GM10266 (cell line): ENCODE measurements around the gene CEL.

Source experiments
- DNase-seq: peaks from one replicate; pipeline ENCODE4 v3.0.0; 2012; ENCODE audit errors: extremely low spot score
- CTCF ChIP-seq: IDR thresholded peaks from 2 replicates; pipeline ENCODE4 v1.5.1; 2012; ENCODE audit warnings: mild to moderate bottlenecking, low read depth; ENCODE audit not compliant: control insufficient read depth, insufficient read depth; ENCODE audit errors: missing control alignments

Gene CEL

GRCh38 chr9:133115604-133116345, 54.0 kb downstream of the CEL start:
- peak; percentile 94 for DNase-seq
- no peak for TF ChIP-seq CTCF

- DNase-seq, result no peak
- no peak for TF ChIP-seq CTCF
These were observed 54.8 kb downstream of the CEL start for GRCh38 chr9:133116346-133117231.

GRCh38 chr9:133117271-133118178, 55.7 kb downstream of the CEL start:
- DNase-seq, result no peak
- TF ChIP-seq CTCF, result no peak

GRCh38 chr9:133118179-133118520, 56.4 kb downstream of the CEL start:
- no peak for TF ChIP-seq CTCF

GRCh38 chr9:133118568-133118967, 56.8 kb downstream of the CEL start:
- DNase-seq, result no peak
- TF ChIP-seq CTCF, result no peak

More at GRCh38 chr9:133118179-133118520, 56.4 kb downstream of the CEL start:
- no peak for DNase-seq

- DNase-seq, result no peak
- no peak for TF ChIP-seq CTCF
These were observed 57.5 kb downstream of the CEL start for GRCh38 chr9:133119103-133119845.
